Epithelial cell of alveolus of lung (primary cell): ENCODE data around the gene FAM90A26. TPM values are rescaled to one million over a fixed set of nuclear protein-coding genes. Genes with fewer than 3 reads are reported as not detected.

Experiments
- total RNA-seq: library from RNA; depleted of rRNA; stranded (reverse); fragments of >200 nt; gene quantifications from 2 replicates; pipeline ENCODE4 v1.2.1, GENCODE V29; 2015

The FAM90A26 gene
- not detected in 2 replicates for total RNA-seq

GRCh38 chr4:9169791-9170459 lies at the start of gene FAM90A26:
FAM90A26 (plus strand) TSS chr4:9170409; CDS start chr4:9173173, 2,764 bp downstream.

GRCh38 chr4:9210357-9210756 lies 40.1 kb downstream of the FAM90A26 start, which contains the start of gene USP17L10:
USP17L10 (plus strand) TSS chr4:9210657; CDS start chr4:9210657, 0 bp downstream.

GRCh38 chr4:9215105-9215504 lies 44.9 kb downstream of the FAM90A26 start, which contains the start of gene USP17L11:
USP17L11 (plus strand) TSS chr4:9215405; CDS start chr4:9215405, 0 bp downstream.

GRCh38 chr4:9219852-9220251 lies 49.6 kb downstream of the FAM90A26 start, which contains the start of gene USP17L12:
USP17L12 (plus strand) TSS chr4:9220152; CDS start chr4:9220152, 0 bp downstream.

GRCh38 chr4:9224596-9224995 lies 54.4 kb downstream of the FAM90A26 start, which contains the start of gene USP17L13:
USP17L13 (plus strand) TSS chr4:9224896; CDS start chr4:9224896, 0 bp downstream.

Other genes starting within 250 kb of the FAM90A26 start
- gene USP17L10, start 40.2 kb downstream of the FAM90A26 start, total RNA-seq = not detected in 2 replicates
- not detected in 2 replicates for gene USP17L11, start 45.0 kb downstream of the FAM90A26 start, total RNA-seq
- gene USP17L12, start 49.7 kb downstream of the FAM90A26 start, total RNA-seq = not detected in 2 replicates
- gene USP17L13, start 54.5 kb downstream of the FAM90A26 start, total RNA-seq = not detected in 2 replicates
- gene USP17L15, start 64.0 kb downstream of the FAM90A26 start, total RNA-seq = not detected in 2 replicates
- gene USP17L17, start 73.5 kb downstream of the FAM90A26 start, total RNA-seq = not detected in 2 replicates
- not detected in 2 replicates for gene USP17L18, start 78.2 kb downstream of the FAM90A26 start, total RNA-seq
- gene USP17L19, start 83.0 kb downstream of the FAM90A26 start, total RNA-seq = not detected in 2 replicates
- not detected in 2 replicates for gene USP17L20, start 87.7 kb downstream of the FAM90A26 start, total RNA-seq
- gene USP17L21, start 92.5 kb downstream of the FAM90A26 start, total RNA-seq = not detected in 2 replicates
- not detected in 2 replicates for gene USP17L22, start 97.2 kb downstream of the FAM90A26 start, total RNA-seq
- not detected in 2 replicates for gene USP17L24, start 154.8 kb downstream of the FAM90A26 start, total RNA-seq
- gene USP17L25, start 159.5 kb downstream of the FAM90A26 start, total RNA-seq = not detected in 2 replicates
- gene USP17L26, start 164.2 kb downstream of the FAM90A26 start, total RNA-seq = not detected in 2 replicates
- not detected in 2 replicates for gene USP17L5, start 169.0 kb downstream of the FAM90A26 start, total RNA-seq
- not detected in 2 replicates for gene USP17L27, start 173.7 kb downstream of the FAM90A26 start, total RNA-seq
- not detected in 2 replicates for gene USP17L28, start 178.5 kb downstream of the FAM90A26 start, total RNA-seq
- not detected in 2 replicates for gene USP17L29, start 183.2 kb downstream of the FAM90A26 start, total RNA-seq
- gene USP17L30, start 192.7 kb downstream of the FAM90A26 start, total RNA-seq = not detected in 2 replicates